NT2/D1 (cell line): Measurements from ENCODE around the gene TRPC5OS.

ENCODE experiments used
- DNase-seq: peaks from one replicate; pipeline ENCODE4 v3.0.0-alpha.2; 2011; ENCODE audit warnings: low read depth, low spot score
- H3K27me3 ChIP-seq: 2 replicates; pipeline ENCODE4 v1.6.0; 2011; ENCODE audit warnings: mild to moderate bottlenecking; ENCODE audit not compliant: insufficient read length, insufficient read depth
- H3K36me3 ChIP-seq: 2 replicates; pipeline ENCODE4 v1.6.1; 2011; ENCODE audit warnings: mild to moderate bottlenecking, low read length, mixed read lengths; ENCODE audit not compliant: insufficient read depth, insufficient read length
- H3K4me1 ChIP-seq: 2 replicates; pipeline ENCODE4 v1.5.1; 2011; ENCODE audit not compliant: insufficient read depth, insufficient read length
- H3K4me3 ChIP-seq: 2 replicates; pipeline ENCODE4 v1.5.1; 2011; ENCODE audit warnings: low read depth; ENCODE audit not compliant: insufficient read length
- H3K9ac ChIP-seq: 2 replicates; pipeline ENCODE4 v1.6.0; 2011; ENCODE audit warnings: low read depth; ENCODE audit not compliant: insufficient read length
- H3K9me3 ChIP-seq: 2 replicates; pipeline ENCODE4 v1.5.1; 2011; ENCODE audit warnings: mild to moderate bottlenecking, low read length; ENCODE audit not compliant: insufficient read depth
- SUZ12 ChIP-seq: IDR thresholded peaks from 2 replicates; pipeline ENCODE4 v1.6.1; 2011; ENCODE audit not compliant: insufficient read length, insufficient read depth; ENCODE audit errors: extremely low read depth
- YY1 ChIP-seq: IDR thresholded peaks from 2 replicates; pipeline ENCODE4 v1.6.1; 2011; ENCODE audit not compliant: insufficient read length, insufficient read depth
- ZNF274 ChIP-seq: IDR thresholded peaks from 2 replicates; pipeline ENCODE4 v1.6.1; 2011; ENCODE audit warnings: mild to moderate bottlenecking, low read depth, low read length

The TRPC5OS gene

DNA sequence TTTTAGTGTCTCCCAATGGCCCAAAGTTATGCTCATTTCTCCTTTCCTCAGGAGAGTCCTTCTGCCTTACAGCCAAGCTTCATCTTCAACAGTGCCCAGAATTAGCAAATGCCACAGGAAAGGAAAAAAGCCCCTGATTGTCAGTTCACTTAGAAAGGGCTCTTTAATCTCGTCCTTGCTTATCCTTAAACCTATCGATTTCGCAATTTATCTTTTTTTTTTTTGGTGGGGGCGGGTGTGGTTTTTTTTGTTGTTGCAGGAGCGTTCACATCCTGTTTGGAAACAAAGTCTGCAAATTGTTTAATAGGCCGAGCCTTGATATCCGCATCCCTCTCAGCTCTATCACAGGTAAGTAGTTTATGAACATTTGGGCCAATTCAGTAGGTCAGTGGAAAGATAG, 20.2 kb downstream of the TRPC5OS start:
- no peak for DNase-seq
- no peaks in the 10 kb centered on the region for H3K27me3 ChIP-seq
- TF ChIP-seq SUZ12 (no peak), YY1 (no peak), ZNF274 (no peak)
- no peaks in the 10 kb centered on the region for H3K36me3 ChIP-seq
- H3K9me3 ChIP-seq, result no peaks in the 10 kb centered on the region
- H3K4me1 ChIP-seq, result no peaks in the 10 kb centered on the region
- H3K9ac ChIP-seq, result no peak overlapping the region
- H3K4me3 ChIP-seq, result no peak overlapping the region

DNA sequence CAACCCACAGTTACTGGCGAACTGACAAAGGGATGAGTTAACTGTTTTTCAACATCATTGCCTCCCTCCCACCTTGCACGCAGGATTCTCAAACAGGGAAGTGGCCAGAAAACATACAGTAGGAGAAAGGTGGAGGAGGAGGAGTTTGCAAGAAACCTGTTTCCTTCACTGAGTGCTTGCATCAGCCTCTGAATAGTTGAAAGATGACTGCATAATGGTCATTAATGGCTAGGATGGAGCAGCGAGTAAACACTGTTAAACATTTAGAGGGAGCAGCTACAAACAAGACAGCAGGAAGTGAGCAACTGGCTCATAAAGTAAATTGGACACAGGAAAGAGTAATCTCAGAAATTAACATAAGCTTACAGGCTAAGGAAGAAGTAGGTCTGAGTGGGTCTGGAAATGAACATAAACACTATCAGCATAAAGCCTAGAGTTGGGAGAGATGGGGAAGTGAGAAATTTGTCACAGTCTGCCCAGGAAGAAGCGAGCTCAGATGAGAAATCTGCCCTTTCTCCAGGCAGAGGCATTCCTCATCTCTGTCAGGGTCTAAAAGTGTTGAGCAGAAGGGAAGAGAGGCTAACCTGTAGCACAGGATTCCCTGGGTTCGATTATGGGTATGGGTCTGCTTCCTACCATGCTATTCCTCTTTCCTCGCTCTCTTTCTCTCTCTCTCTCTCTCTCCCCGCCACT, 38.6 kb downstream of the TRPC5OS start:
- H3K4me1 ChIP-seq, result no peaks in the 10 kb centered on the region
- H3K4me3 ChIP-seq, result no peak overlapping the region
- no peak overlapping the region for H3K9ac ChIP-seq
- H3K9me3 ChIP-seq, result no peaks in the 10 kb centered on the region
- no peaks in the 10 kb centered on the region for H3K27me3 ChIP-seq
- TF ChIP-seq ZNF274 (no peak), YY1 (no peak), SUZ12 (no peak)
- no peaks in the 10 kb centered on the region for H3K36me3 ChIP-seq
- peak; percentile 18 for DNase-seq

DNA sequence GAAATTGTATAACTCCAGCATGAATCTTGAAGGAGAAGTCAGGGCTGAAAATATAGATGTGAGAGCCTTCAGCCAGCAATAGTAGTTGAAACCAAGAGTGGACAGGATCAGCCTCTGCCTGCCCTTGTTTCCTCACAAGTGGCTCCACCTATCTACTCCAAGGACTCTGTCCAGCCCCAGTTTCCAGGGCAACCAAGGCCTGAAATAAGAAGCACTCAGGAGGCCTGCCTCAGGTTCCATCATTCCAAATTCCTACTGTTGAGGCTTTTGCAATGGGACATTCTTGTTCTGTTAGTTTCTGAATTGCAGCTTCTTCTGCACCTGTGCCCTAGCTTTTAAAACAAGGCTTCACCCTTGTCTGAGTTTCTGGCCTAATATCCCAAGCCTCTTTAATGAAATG, 41.6 kb downstream of the TRPC5OS start:
- Histone ChIP-seq H3K27me3 (no peaks in the 10 kb centered on the region), H3K4me3 (no peak overlapping the region), H3K36me3 (no peaks in the 10 kb centered on the region), H3K9me3 (no peaks in the 10 kb centered on the region), H3K9ac (no peak overlapping the region), H3K4me1 (no peaks in the 10 kb centered on the region)
- TF ChIP-seq YY1, result no peak
- TF ChIP-seq SUZ12, result no peak
- no peak for TF ChIP-seq ZNF274
- DNase-seq, result peak; percentile 13

DNA sequence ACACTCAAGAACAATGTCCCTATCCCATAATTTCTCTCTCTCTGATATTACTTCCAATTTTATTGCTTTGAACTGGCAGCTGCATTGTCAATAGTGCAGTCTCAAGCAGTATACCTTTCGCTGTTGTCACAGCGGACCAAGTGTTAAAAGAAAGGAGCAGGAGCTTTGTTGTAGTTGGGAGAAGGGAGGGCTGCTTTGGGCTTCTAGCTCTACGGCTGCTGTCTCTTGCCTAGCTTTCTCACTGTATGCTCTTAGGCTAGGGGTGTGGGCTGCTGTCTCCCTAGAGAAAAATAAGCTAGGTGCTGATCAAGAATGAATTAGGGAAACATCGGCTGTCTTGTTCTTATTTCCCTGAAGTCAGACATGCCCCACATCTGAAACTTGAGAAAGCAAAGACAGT, 52.5 kb downstream of the TRPC5OS start:
- no peaks in the 10 kb centered on the region for H3K9me3 ChIP-seq

More for the DNA sequence above, 52.5 kb downstream of the TRPC5OS start:
- H3K36me3 ChIP-seq, result no peaks in the 10 kb centered on the region
- no peaks in the 10 kb centered on the region for H3K4me1 ChIP-seq
- DNase-seq, result no peak
- H3K4me3 ChIP-seq, result no peak overlapping the region
- H3K9ac ChIP-seq, result no peak overlapping the region
- TF ChIP-seq YY1 (no peak), SUZ12 (no peak), ZNF274 (no peak)
- H3K27me3 ChIP-seq, result no peaks in the 10 kb centered on the region
